ENCODE results near the gene STOX2.

Gene STOX2

DNA sequence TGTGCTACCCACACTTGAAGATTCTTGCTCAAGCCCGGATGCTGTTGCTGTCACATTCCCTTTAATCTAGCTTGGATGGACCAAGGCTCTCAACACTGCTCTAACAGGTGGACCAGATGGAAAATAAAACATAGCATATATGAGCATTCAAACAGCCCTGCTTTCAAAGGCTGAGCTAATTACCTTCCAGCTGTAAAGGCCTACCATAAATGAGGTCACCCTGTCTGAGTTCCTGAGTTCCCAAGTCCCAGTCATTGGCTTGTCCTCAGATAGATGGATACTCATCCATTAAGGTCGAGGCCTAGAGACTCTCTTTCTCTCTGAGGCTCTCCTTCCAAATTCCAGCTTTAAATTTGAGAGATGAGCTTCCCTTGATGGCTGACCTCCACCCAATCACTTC lies 147.5 kb downstream of the STOX2 start:
- DNase-seq (ENCODE audit: low spot score) = no peak
- in situ Hi-C loops (cut with MboI; ENCODE audit: low pct_unique_long_range_greater_than_20kb, low sequenced_read_pairs, unreplicated experiment) = no loop called here
- TF ChIP-seq, protein P1, sequence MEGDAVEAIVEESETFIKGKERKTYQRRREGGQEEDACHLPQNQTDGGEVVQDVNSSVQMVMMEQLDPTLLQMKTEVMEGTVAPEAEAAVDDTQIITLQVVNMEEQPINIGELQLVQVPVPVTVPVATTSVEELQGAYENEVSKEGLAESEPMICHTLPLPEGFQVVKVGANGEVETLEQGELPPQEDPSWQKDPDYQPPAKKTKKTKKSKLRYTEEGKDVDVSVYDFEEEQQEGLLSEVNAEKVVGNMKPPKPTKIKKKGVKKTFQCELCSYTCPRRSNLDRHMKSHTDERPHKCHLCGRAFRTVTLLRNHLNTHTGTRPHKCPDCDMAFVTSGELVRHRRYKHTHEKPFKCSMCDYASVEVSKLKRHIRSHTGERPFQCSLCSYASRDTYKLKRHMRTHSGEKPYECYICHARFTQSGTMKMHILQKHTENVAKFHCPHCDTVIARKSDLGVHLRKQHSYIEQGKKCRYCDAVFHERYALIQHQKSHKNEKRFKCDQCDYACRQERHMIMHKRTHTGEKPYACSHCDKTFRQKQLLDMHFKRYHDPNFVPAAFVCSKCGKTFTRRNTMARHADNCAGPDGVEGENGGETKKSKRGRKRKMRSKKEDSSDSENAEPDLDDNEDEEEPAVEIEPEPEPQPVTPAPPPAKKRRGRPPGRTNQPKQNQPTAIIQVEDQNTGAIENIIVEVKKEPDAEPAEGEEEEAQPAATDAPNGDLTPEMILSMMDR (IDR thresholded peaks at IDR 0.05; ENCODE audit: extremely low read depth, insufficient read depth, missing control alignments) = no peak

DNA sequence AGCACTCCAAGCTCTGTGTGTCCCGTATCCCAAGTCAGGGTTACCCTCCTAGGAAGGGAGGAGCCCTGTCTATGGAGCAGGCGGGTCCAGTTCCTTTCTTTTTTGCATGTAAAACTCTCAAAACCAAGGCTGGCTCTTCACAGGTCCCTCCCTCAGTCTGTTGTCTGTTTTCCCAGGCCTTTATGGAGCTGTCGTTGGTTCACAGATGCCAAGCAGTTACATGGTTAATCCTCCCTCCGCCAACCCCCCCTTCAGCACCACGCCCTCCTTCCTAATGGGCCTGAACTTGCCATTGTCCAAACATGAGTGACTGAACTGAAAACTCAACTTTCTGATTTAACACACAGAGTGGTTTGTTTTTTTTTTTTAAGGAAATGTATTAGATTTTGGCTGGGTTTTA lies 148.3 kb downstream of the STOX2 start:
- in situ Hi-C loops (cut with MboI; ENCODE audit: low pct_unique_long_range_greater_than_20kb, low sequenced_read_pairs, unreplicated experiment) = no loop called here
- TF ChIP-seq, protein P1 (IDR thresholded peaks at IDR 0.05; ENCODE audit: extremely low read depth, insufficient read depth, missing control alignments) = no peak
- DNase-seq (ENCODE audit: low spot score) = no peak

DNA sequence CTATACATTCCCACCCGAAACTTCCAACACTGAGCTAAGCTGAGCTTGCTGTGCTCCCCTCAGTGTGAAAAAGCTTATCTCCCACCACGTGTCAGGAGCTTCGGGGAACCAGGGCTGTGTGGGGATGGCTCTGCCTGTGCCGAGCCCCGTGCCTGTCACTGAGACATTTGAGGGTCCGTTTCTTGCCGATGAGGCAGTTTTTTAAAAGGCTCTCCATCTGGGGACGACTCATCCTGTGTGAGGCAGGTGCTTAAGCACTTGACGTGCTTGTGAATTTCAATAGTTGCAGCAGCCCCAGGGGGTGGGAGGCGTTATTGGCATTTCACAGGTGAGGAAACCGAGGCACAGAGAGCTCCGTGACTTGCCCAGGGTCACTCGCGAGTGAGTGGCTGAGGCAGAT lies 151.8 kb downstream of the STOX2 start:
- no peak for DNase-seq (ENCODE audit: low spot score)
- in situ Hi-C loops (cut with MboI; ENCODE audit: low pct_unique_long_range_greater_than_20kb, low sequenced_read_pairs, unreplicated experiment) = no loop called here
- TF ChIP-seq, protein P1 (IDR thresholded peaks at IDR 0.05; ENCODE audit: extremely low read depth, insufficient read depth, missing control alignments) = no peak

DNA sequence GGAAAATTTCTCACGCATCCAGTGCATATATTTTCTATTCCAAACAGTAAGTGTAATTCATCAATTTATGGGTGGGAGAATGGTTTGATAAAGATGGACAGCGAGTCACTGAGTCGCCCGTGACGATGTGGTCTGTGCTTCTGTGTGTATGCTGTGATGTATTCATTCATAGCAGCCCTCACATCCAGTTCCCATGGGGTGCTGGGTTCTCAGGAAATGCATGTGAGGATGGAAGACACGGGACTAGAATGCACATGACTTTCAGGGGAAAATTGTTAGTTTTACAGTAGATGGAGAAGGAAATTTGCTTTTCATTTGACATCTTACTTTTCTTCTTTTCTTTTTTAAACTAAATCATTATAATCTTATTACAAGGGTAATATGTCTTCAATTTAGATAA lies 152.9 kb downstream of the STOX2 start:
- DNase-seq (ENCODE audit: low spot score) = no peak
- TF ChIP-seq, protein P1 (IDR thresholded peaks at IDR 0.05; ENCODE audit: extremely low read depth, insufficient read depth, missing control alignments) = no peak
- in situ Hi-C loops (cut with MboI; ENCODE audit: low pct_unique_long_range_greater_than_20kb, low sequenced_read_pairs, unreplicated experiment) = no loop called here

DNA sequence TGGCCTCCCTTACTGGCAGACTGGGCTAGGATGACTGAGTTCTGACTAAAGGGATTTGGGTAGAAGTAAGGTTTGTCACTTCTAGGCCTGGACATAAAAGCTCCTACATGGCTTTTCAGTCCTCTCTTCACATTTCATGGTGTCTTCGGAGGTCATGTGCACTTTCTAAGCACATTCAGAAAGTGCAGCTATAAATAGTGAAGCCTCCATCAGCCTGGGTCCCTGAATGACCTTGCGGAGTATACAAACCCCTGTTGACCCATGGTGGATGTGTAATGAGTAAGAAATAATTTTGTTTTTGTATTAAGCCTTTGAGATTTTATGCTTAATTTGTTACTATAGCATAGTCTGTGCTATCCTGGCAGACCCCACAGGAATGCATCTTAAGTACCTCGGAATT lies 154.0 kb downstream of the STOX2 start:
- TF ChIP-seq, protein P1 (IDR thresholded peaks at IDR 0.05; ENCODE audit: extremely low read depth, insufficient read depth, missing control alignments) = no peak
- no peak for DNase-seq (ENCODE audit: low spot score)
- in situ Hi-C loops (cut with MboI; ENCODE audit: low pct_unique_long_range_greater_than_20kb, low sequenced_read_pairs, unreplicated experiment) = no loop called here

DNA sequence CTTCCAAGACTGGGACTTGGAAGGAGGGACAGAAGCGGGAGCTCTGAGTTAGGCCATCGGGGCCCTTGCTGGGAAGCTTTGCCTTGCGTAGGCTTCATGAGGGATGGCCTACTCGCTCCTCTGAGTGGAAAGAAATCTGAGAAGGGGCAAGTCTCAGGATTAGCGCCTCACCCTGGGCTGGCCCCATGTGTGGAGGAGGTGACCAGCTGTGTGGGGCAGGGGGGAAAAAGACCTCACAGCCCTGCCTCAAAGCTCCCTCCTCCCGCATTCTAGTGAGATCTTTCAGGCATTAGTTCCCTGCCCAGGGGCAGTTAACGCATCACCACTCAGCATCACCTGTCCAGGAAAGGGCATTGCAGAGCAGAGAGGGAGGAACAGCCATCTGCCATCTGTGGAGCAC lies 156.5 kb downstream of the STOX2 start:
- DNase-seq (ENCODE audit: low spot score) = no peak

More for the DNA sequence above, 156.5 kb downstream of the STOX2 start:
- TF ChIP-seq, protein P1 (IDR thresholded peaks at IDR 0.05; ENCODE audit: extremely low read depth, insufficient read depth, missing control alignments) = no peak
- in situ Hi-C loops (cut with MboI; ENCODE audit: low pct_unique_long_range_greater_than_20kb, low sequenced_read_pairs, unreplicated experiment) = no loop called here

Data from GM13977 (cell line).